Right ventricle myocardium superior (tissue), 1 donor: Measurements from ENCODE around the gene SF1. TPM values are rescaled to one million over a fixed set of nuclear protein-coding genes. Genes with fewer than 3 reads are reported as not detected.
A peak's percentile ranks its signal among the peaks of the same experiment; 100 is the strongest.

Experiments used
- ATAC-seq: fragments of 200-7000 bp; cut with Tn5 transposase; one replicate; pipeline ENCODE4 v1.9.1; 2020; ENCODE audit warnings: mild to moderate bottlenecking; ENCODE audit not compliant: poor library complexity
- DNase-seq: peaks from one replicate; pipeline ENCODE4 v3.0.0-alpha.2; 2020
- intact Hi-C: fragments of 100-400 bp; cut with DNase I; formaldehyde crosslinking; loops from one replicate; pipeline ENCODE4 v1.11.2; 2022
- total RNA-seq: library from RNA; stranded (reverse); fragmentation: NEBNext Ultra II Directional; extraction: Animal tissue kit (Norgen Biotek cat#: 25700); gene quantifications from one replicate; pipeline ENCODE4 v1.2.1, GENCODE V29; 2021
- donor health status: DM: no; HTN: yes; CAD: no; lungs with severe emphysema.

SF1 gene
- total RNA-seq, 1 donor from 2014 or later = 182 TPM

- intact Hi-C loops = no loop called here
- ATAC-seq (no peak), DNase-seq (no peak)
Observed at GRCh38 chr11:64741375-64742086, 36.8 kb downstream of the SF1 start.

GRCh38 chr11:64739871-64740270 lies 38.5 kb downstream of the SF1 start:
- intact Hi-C loops = no loop called here
- DNase-seq (no peak), ATAC-seq (no peak)

- DNase-seq (no peak), ATAC-seq (no peak)
- intact Hi-C loops = no loop called here
Observed at GRCh38 chr11:64736654-64737053, 41.7 kb downstream of the SF1 start.

- DNase-seq = no peak
- ATAC-seq = no peak
Observed at GRCh38 chr11:64735725-64736259, 42.5 kb downstream of the SF1 start.

GRCh38 chr11:64734811-64735724 lies 43.3 kb downstream of the SF1 start:
- peak; percentile 44 for ATAC-seq
- DNase-seq = no peak
- intact Hi-C loops = no loop called here

More at GRCh38 chr11:64735725-64736259, 42.5 kb downstream of the SF1 start:
- intact Hi-C loops = no loop called here

- no peak for ATAC-seq
- intact Hi-C loops = no loop called here
- no peak for DNase-seq
Observed at GRCh38 chr11:64731601-64732000, 46.7 kb downstream of the SF1 start.

- ATAC-seq (no peak), DNase-seq (peak; percentile 48)
- intact Hi-C loops = no loop called here
Observed at GRCh38 chr11:64729851-64730382, 48.4 kb downstream of the SF1 start.

GRCh38 chr11:64728757-64729365 lies 49.5 kb downstream of the SF1 start:
- ATAC-seq (no peak), DNase-seq (peak; percentile 21)
- intact Hi-C loops = no loop called here

GRCh38 chr11:64726867-64727530 lies 51.3 kb downstream of the SF1 start:
- intact Hi-C loops = no loop called here
- DNase-seq = peak; percentile 10
- no peak for ATAC-seq

GRCh38 chr11:64726211-64726641 lies 52.1 kb downstream of the SF1 start:
- DNase-seq = peak; percentile 12
- ATAC-seq = no peak
- intact Hi-C loops = no loop called here

GRCh38 chr11:64724863-64725532 lies 53.3 kb downstream of the SF1 start:
- DNase-seq = no peak
- intact Hi-C loops = loop anchor here (5.0 kb wide), 1 partner anchor 38 kb away; no protein-coding TSS in a partner anchor
- no peak for ATAC-seq

- intact Hi-C loops = loop anchor here (5.0 kb wide), 1 partner anchor 37 kb away; no protein-coding TSS in a partner anchor
- ATAC-seq = no peak
Observed at GRCh38 chr11:64723907-64724862, 54.2 kb downstream of the SF1 start.

GRCh38 chr11:64723117-64723906 lies 55.0 kb downstream of the SF1 start, which contains the start of gene NRXN2:
NRXN2 (minus strand) TSS chr11:64723197; CDS start chr11:64713699, 9,498 bp downstream.
- DNase-seq (peak; percentile 92), ATAC-seq (peak; percentile 98)
- intact Hi-C loops = loop anchor here (5.0 kb wide), 1 partner anchor 36 kb away; no protein-coding TSS in a partner anchor

More at GRCh38 chr11:64723907-64724862, 54.2 kb downstream of the SF1 start:
- DNase-seq = no peak

GRCh38 chr11:64722141-64723065 lies 55.9 kb downstream of the SF1 start:
- DNase-seq = no peak
- intact Hi-C loops = loop anchor here (5.0 kb wide), 1 partner anchor 35 kb away; no protein-coding TSS in a partner anchor
- ATAC-seq = no peak

- ATAC-seq = no peak
- intact Hi-C loops = loop anchor here (5.0 kb wide), 1 partner anchor 34 kb away; no protein-coding TSS in a partner anchor
- no peak for DNase-seq
Observed at GRCh38 chr11:64721359-64721699, 57.0 kb downstream of the SF1 start.
